ENCODE measurements around the gene HACD4. TPM values are rescaled to one million over a fixed set of nuclear protein-coding genes. Genes with fewer than 3 reads are reported as not detected.
A peak's percentile ranks its signal among the peaks of the same experiment; 100 is the strongest.

HACD4 gene, protein sequence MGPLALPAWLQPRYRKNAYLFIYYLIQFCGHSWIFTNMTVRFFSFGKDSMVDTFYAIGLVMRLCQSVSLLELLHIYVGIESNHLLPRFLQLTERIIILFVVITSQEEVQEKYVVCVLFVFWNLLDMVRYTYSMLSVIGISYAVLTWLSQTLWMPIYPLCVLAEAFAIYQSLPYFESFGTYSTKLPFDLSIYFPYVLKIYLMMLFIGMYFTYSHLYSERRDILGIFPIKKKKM
- polyA plus RNA-seq (7.3 to 10.4 TPM (median 9.4 TPM) in 3 replicates), polyA minus RNA-seq (2.1 to 11.1 TPM (median 7.2 TPM) in 3 replicates)
- 0.15 TPM for polyA plus RNA-seq (2011; ENCODE audit: low read depth)
- polyA plus RNA-seq (2011; cell fraction: cytosol; rRNA removed): 5.8 and 12.2 TPM in 2 replicates
- 6.9 TPM in 2 replicates for polyA plus RNA-seq (2011; cell fraction: nucleus; rRNA removed)
- polyA plus RNA-seq (2012; ENCODE audit: low replicate concordance): 1.5 and 4.9 TPM in 2 replicates
- polyA minus RNA-seq (2011; cell fraction: cytosol; rRNA and poly(A)+ RNA removed): 5.0 TPM
- 4.7 and 9.3 TPM in 2 replicates for polyA minus RNA-seq (2011; cell fraction: nucleus; rRNA and poly(A)+ RNA removed)

DNA sequence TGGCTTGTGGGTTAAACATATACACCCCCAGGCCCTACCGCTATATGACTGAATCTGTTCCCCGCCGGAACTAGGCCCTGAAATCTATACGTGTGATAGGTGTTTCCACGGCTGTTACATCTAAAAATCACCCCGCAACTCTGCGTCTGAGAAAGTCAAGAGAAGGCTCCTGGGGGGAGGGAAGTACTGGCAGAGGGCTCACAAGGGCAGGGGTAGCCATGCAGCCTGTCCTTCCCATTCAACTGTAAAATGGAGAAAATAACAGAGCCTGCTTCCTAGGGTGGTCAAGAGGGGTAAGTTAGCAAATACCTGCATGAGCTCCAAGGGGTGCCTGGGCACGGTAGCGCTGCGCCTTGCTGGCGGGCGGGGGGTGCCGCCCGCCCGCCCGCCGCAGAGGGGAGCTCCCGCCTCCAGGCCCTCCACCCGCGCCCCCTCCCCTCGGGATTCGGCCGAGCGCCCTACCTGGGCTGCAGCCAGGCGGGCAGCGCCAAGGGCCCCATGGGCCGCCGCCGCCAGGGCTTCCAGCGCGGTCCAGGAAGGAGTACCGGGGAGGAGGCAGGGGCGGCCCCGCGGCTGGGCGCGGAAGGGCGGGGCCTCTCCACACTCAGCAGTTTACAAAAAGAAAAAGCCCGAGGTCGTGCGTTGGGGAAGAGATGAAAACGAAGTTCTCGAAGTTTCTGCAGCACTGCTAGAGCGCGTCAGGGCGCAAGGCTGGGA is at the start of gene HACD4:
TSS of gene HACD4 (minus strand) at position 550 of the 717 bp plus-strand sequence. CDS start at position 500, 50 bp downstream.
- H2AFZ ChIP-seq (ENCODE audit: control insufficient read depth, low read length): peak within 1 kb of the TSS; percentile 86
- no peaks in the 10 kb centered on the region for H3K9me3 ChIP-seq (ENCODE audit: control insufficient read depth, low read depth, low read length)
- no peak for DNase-seq (ENCODE audit: low read depth, low spot score)
- no peaks in the 10 kb centered on the region for H3K27me3 ChIP-seq (ENCODE audit: control insufficient read depth, extremely low read depth, insufficient read depth, low read length)
- FAIRE-seq: no peak
- H3K4me1 ChIP-seq (ENCODE audit: control insufficient read depth, extremely low read depth, insufficient read depth, low read length): peaks cover 8% of the 10 kb centered on the region
- peak within 1 kb of the TSS; percentile 86 for H3K4me2 ChIP-seq (ENCODE audit: control insufficient read depth, extremely low read depth, insufficient read depth, low read depth, low read length)
- H4K20me1 ChIP-seq (ENCODE audit: control insufficient read depth, extremely low read depth, insufficient read depth, low read length): no peaks in the 10 kb centered on the region
- no peaks in the 10 kb centered on the region for H3K79me2 ChIP-seq (ENCODE audit: control insufficient read depth, insufficient read depth, low read length)
- no peaks in the 10 kb centered on the region for H3K9me1 ChIP-seq (ENCODE audit: control insufficient read depth, extremely low read depth, insufficient read depth, low read length)
- H3K9ac ChIP-seq (ENCODE audit: control insufficient read depth, extremely low read depth, insufficient read depth, low read length): peak within 1 kb of the TSS; percentile 66
- TF ChIP-seq EZH2 (IDR thresholded peaks at IDR 0.05; ENCODE audit: low read length): no peak
- TF ChIP-seq, protein P1, sequence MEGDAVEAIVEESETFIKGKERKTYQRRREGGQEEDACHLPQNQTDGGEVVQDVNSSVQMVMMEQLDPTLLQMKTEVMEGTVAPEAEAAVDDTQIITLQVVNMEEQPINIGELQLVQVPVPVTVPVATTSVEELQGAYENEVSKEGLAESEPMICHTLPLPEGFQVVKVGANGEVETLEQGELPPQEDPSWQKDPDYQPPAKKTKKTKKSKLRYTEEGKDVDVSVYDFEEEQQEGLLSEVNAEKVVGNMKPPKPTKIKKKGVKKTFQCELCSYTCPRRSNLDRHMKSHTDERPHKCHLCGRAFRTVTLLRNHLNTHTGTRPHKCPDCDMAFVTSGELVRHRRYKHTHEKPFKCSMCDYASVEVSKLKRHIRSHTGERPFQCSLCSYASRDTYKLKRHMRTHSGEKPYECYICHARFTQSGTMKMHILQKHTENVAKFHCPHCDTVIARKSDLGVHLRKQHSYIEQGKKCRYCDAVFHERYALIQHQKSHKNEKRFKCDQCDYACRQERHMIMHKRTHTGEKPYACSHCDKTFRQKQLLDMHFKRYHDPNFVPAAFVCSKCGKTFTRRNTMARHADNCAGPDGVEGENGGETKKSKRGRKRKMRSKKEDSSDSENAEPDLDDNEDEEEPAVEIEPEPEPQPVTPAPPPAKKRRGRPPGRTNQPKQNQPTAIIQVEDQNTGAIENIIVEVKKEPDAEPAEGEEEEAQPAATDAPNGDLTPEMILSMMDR (optimal IDR thresholded peaks at IDR 0.05 in 1 of 3, IDR thresholded peaks at IDR 0.05 in 1 of 3, conservative IDR thresholded peaks at IDR 0.05 in 1 of 3; ENCODE audit: extremely low read depth in 1 of 3, insufficient read depth in 2 of 3, low read length in 3 of 3): no peak
- peak within 1 kb of the TSS; percentile 42 for H3K27ac ChIP-seq (ENCODE audit: control insufficient read depth, insufficient read depth, low read length)
- peak within 1 kb of the TSS; percentile 57 to 72 (median 65) for H3K4me3 ChIP-seq (ENCODE audit: control insufficient read depth in 2 of 3, extremely low read depth in 1 of 3, insufficient read depth in 2 of 3, low read depth in 1 of 3, low read length in 3 of 3)
- peaks cover 0 to under 1% of the 10 kb centered on the region in 2 experiments for H3K36me3 ChIP-seq (ENCODE audit: control insufficient read depth in 2 of 2, extremely low read depth in 1 of 2, insufficient read depth in 2 of 2, low read length in 2 of 2)
- dilution Hi-C loops (cut with MboI; ENCODE audit: extremely low pct_ligation_motif_present, low sequenced_read_pairs): no loop called here

DNA sequence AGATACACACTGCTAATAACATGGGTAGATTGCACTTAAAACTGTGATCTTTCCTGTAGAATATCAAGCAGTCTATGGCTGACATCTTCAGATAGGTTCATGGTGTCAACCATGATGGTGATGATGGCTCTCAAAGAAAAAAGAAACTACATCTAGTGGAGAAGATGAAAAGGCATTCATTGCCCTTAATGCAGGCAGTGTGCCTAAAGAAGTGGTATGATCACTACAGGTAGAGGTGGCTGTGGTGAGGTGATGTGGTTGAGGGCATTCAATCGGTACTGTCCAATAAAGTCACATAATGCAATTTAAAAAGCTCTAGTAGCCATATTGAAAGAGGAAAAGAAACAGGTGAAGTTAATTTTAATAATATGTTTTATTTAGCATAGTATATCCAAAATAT is 49.4 kb upstream of the HACD4 start:
- no peaks in the 10 kb centered on the region for H4K20me1 ChIP-seq (ENCODE audit: control insufficient read depth, extremely low read depth, insufficient read depth, low read length)
- no peak overlapping the region for H3K4me2 ChIP-seq (ENCODE audit: control insufficient read depth, extremely low read depth, insufficient read depth, low read depth, low read length)
- H3K4me1 ChIP-seq (ENCODE audit: control insufficient read depth, extremely low read depth, insufficient read depth, low read length): no peaks in the 10 kb centered on the region
- H3K79me2 ChIP-seq (ENCODE audit: control insufficient read depth, insufficient read depth, low read length): no peaks in the 10 kb centered on the region
- H3K4me3 ChIP-seq (ENCODE audit: control insufficient read depth in 2 of 3, extremely low read depth in 1 of 3, insufficient read depth in 2 of 3, low read depth in 1 of 3, low read length in 3 of 3): no peak overlapping the region
- no peak overlapping the region for H2AFZ ChIP-seq (ENCODE audit: control insufficient read depth, low read length)
- TF ChIP-seq EZH2 (IDR thresholded peaks at IDR 0.05; ENCODE audit: low read length): no peak
- TF ChIP-seq, protein P1 (optimal IDR thresholded peaks at IDR 0.05 in 1 of 3, IDR thresholded peaks at IDR 0.05 in 1 of 3, conservative IDR thresholded peaks at IDR 0.05 in 1 of 3; ENCODE audit: extremely low read depth in 1 of 3, insufficient read depth in 2 of 3, low read length in 3 of 3): no peak
- H3K9me1 ChIP-seq (ENCODE audit: control insufficient read depth, extremely low read depth, insufficient read depth, low read length): no peaks in the 10 kb centered on the region
- no peak overlapping the region for H3K9ac ChIP-seq (ENCODE audit: control insufficient read depth, extremely low read depth, insufficient read depth, low read length)
- H3K27me3 ChIP-seq (ENCODE audit: control insufficient read depth, extremely low read depth, insufficient read depth, low read length): no peaks in the 10 kb centered on the region
- DNase-seq (ENCODE audit: low read depth, low spot score): no peak
- H3K27ac ChIP-seq (ENCODE audit: control insufficient read depth, insufficient read depth, low read length): no peak overlapping the region
- dilution Hi-C loops (cut with MboI; ENCODE audit: extremely low pct_ligation_motif_present, low sequenced_read_pairs): no loop called here
- H3K36me3 ChIP-seq (ENCODE audit: control insufficient read depth in 2 of 2, extremely low read depth in 1 of 2, insufficient read depth in 2 of 2, low read length in 2 of 2): no peaks in the 10 kb centered on the region
- H3K9me3 ChIP-seq (ENCODE audit: control insufficient read depth, low read depth, low read length): no peaks in the 10 kb centered on the region
- no peak for FAIRE-seq
